DMS53 treated with DMSO at 0.1 percent for 48 hours (cell line): ENCODE measurements around the gene SMC3.
"Not testable (repeated sequence)": the region's sequence is repeated elsewhere in the genome, so short reads cannot be mapped to it uniquely, and the experiment has no call there.

ENCODE experiments used
- DNase-seq: peaks from one replicate; lab custom pipeline; 2025; ENCODE audit not compliant: unreplicated experiment; lab: John Stamatoyannopoulos, UW

Gene SMC3

DNA sequence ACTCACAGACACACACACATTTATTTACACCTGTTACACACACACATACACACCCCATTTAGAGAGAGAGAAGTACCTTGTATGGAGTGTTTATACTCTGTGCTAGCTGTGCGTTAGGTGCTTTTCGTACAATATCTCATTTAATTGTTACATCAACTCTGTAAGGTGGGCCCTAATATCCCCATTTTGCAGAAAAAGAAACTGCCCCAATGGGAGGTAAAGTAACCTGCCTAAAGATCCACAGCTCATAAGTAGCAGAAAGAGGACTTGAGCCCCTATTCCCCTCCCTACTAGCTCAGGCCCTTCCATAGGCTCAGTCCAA lies 52.9 kb downstream of the SMC3 start:
- no peak for DNase-seq

DNA sequence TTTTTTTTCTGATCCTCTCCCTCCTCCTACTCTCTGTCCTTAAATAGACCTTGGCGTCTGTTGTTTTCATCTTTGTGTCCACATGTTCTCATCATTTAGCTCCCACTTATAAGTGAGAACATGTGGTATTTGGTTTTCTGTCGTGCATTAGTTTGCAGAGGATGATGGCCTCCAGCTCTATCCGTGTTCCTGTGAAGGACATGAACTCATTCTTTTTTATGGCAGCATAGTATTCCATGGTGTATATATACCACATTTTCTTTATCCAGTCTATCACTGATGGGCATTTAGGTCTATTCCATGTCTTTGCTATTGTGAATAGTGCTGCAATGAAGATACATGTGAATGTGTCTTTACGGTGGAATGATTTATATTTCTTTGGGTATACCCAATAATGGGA lies 55.8 kb downstream of the SMC3 start:
- not testable (repeated sequence) for DNase-seq

DNA sequence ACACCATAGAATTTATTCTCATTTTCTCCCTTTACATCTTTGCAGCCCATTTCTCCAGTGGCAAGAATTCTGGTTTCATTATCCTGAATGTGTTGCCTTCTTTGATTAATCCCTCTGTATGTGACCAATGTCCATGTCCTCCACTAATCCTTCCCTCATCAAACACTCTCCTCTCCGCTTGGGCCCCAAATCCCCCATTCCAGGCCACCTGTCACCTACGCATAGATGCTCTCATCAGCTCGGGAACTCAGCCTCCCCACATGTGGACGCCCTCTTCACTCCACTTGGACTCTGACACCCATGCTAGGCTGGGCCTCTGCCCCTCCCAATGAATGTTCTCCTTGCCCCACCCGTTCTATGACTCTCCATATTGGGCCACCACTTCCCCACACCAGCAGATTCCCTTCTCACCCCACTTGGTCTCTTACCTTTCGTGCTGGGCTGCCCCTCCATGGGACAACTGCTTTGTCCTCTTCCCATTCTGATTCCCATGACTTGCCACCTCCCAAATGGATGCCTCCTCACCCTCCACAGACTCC lies 57.9 kb downstream of the SMC3 start:
- DNase-seq = no peak

DNA sequence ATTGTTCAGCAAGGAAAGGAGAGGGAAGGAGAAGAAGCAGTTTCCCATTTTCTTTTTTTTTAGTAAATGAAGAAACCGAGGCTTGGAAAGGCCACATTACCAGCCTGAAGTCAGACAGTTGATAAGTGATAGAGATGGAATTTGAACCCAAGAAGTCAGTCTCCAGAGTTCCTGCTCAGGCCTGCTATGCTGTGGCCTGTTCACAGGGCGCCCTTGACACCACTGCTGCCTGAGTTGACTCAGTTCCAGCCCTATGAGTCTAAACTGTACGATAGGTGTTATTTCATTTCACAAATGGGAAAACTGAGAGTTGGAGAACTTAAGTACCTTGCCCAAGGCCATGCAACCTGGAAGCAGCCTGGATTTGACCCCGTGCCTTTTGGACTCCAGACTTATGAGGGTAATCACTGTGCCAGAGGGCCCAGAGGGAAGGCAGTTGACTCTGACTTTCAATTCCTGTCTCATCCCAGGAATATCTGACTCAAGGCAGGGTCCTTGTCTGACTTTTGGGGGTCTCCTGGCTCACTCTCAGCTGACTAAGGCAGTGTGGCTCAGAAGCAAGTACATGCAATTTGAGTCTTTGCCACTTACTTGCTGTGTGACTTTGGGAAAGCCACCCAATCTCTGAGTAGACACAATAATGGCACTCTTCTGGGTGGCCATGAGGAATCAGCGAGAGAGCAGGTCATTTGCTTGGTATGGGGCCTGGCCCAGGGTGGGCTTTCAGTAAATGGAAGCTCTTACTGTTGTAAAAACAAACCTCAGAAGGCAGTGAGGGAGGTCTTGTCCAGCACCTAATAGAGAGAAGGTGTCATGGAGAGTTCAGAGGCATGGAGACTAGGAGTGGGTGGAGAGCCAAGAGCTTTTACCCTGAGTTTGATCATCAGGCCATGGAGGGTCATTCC lies 58.7 kb downstream of the SMC3 start:
- DNase-seq = no peak

DNA sequence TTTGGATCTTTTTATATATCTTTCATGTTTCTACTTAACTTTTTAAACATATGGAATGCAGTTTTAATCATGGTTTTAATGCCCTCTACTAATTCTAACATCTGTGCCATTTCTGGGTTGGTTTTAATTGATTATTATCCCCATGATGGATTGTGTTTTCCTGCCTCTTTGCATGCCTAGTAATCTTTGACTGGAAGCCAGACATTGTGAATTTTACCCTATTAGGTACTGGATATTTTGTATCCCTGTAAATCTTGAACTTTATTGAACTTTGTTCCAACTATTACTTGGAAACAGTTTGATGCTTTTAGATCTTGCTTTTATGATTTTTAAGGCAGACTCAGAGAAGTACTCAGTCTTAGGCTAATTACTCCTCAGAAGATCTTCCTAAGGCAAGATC lies 60.7 kb downstream of the SMC3 start:
- no peak for DNase-seq

DNA sequence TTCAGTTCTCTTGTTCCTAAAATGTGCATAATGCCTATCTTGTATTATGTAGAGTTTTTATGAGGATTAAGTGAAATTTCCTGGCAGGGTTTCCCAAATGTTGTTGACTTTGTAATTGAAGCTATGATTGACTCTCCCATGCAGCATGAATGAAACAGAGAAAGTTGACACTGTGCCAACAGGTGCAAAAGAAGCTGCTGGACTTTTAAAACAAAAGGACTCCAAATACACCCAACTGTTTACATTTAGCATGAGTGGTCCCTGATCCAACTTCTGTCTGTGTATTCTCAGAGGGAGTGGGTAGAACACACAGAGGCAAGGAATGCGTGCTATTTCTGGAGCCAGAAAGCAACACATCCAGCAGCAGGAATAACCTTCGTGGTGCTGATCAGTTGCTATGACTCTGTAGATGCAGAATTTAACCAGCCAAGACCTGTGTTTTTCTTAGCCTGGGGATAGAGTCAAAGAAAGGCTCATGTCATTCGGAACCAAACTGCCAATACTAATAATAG lies 62.2 kb downstream of the SMC3 start:
- DNase-seq = peak; percentile 93

DNA sequence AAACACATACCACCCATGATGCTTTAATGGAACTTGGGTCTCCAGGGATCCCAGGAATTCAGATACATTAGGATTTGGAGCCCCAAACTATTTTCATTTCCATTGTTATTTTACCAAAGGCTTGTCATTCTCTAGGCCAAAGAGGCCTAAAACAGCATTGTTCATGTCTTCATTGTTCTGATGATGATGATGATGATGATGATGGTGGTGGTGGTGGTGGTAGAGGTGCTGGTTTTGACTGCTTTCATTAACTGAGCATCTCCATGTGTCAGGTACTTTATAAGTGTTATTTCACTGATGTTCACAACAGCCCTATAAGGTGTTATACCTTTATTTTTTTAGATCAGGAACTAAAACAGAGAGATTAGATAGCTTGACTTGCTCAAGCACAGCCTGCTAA lies 64.4 kb downstream of the SMC3 start:
- DNase-seq = no peak

DNA sequence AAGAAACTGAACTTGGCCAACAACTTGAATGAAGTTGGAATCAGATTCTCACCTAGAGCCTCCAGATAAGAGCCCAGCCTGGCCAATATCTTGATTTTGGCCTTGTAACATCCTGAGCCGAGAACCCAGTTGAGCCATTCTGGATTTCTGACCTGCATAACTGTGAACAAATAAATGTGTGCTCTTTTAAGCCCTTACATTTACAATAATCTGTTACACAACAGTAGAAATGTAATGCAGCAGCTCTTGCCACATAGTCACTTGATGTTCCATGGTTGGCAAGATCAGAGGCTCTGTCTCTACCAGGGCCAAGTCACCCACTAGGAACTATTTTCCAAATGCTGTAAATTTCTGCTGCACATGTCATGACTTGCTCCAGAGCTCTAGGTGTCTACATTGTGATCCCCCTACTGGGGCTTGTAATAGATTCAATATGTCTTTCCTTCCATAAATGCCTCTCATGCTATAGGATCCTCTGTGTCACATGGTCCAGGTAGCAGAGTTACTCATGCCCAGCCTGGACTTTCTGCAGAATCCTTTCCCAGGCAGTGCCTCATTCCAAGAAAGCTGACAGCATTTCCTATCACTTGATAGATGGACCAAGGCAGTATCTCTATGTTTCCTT lies 65.2 kb downstream of the SMC3 start:
- DNase-seq = no peak

DNA sequence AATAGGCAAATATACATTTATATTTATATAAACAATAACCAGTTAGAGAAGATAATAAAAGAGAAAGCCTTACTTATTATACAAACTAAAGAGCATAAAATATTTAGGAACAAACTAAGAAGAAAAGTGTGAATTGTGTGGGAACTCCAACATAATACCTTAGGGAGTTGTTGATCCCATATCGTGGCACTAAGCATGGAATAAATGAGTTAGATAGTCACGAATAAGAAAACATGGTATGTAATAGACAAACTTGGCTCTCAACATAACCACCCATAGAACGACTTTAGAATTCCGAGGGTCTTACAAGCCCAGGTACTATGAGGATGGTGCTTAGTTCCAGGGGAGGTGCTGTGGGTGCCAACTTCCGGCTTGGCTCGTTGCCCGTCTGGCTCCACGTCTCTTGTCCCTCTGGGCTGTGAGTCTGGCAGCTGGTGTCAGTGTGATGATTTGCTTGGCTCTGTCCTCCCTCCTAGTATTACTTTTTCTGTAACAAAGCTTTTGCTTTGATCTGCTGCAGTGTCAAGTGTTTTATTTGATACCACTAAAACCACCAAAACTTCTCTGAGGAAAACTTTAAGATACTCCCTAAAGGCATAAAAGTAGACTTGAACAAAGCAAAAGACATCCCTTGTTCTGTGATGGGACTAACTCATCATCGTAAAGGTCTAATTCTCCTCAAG lies 67.2 kb downstream of the SMC3 start:
- peak; percentile 84 for DNase-seq

DNA sequence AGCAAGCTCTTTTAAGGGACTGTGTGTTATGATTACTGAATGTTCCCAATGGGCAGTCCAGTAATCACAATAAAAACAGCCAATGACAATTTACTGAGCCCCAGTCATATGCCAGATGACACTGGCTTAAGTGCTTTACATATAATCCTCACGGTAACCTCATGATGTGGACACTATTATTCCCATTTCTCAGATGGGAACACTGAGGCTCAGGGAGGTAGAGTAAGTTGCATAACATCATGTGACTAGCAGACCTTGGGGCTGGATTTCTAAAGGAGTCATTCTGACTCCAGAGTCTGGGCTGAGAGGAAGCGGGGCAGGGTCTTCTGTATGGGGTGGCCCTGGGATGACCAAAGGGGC lies 69.1 kb downstream of the SMC3 start:
- no peak for DNase-seq

DNA sequence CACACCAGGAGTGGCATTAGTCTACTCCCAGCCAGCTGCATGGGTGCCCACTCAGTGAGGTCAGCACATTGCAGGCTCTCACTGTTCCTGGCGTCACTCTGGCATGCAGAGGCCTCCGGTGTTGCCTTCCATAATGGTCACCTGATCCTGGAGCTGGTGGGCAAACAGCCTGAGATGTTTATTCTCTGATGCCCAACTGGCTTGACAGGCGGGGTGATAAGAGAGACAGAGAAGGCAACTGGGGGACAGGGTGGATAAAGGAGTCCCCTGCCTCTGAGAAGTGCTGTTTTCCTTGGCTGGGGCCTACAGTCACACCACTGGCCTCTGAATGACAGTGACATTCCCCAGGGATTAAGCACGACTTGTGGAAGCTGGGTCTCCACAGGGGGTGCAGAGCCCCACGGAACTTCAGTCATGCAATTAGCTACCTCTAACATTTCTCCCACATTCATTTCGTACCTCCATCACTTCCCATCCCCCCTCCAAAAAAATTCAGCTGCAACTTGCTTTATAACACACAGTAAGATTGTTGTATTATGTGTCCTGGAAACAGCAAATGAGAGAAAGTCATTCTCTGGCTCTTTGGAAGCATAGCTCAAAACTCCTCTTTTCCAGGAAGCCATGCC lies 69.5 kb downstream of the SMC3 start:
- no peak for DNase-seq

DNA sequence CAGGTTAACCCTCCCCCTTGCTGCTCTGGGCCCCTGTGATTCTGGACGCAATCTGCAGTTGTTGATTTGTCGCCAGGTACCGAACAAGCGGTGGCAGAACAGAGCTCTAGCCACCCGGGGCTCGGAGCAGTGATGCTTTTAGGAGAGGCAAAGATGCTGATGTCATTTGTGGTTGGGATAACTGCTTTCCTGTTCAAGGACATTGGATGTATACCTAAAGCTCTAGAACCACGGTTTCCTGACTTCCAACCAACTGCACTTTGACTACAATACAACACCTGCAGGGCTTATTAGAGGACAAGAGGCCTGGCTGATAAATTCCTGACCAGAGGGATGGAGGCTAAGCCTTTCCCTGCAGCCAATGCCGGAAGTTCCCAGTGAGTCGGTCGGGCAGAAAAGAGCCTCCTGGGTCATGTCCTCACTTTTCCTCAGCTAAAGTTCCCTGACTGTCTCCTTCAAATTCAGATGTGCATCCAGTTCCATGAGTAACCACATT lies 70.1 kb downstream of the SMC3 start:
- DNase-seq = no peak

DNA sequence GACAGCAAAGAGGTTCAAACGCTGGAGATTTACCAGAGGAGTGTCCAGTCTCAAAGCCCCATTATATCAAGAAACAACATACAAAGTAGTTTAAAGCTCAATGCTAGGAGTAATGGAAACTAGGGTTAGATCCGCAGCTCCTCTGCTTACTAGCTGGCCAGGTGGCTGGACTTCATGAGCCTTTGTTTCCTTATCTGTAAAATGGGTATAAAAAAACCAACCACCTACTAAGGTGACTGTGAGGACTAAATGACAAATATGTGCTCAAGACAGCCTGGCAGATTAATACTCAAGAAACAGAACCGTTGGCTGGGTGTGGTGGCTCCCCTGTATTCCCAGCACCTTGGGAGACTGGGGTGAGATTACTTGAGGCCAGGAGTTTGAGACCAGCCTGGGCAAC lies 70.8 kb downstream of the SMC3 start:
- no peak for DNase-seq

DNA sequence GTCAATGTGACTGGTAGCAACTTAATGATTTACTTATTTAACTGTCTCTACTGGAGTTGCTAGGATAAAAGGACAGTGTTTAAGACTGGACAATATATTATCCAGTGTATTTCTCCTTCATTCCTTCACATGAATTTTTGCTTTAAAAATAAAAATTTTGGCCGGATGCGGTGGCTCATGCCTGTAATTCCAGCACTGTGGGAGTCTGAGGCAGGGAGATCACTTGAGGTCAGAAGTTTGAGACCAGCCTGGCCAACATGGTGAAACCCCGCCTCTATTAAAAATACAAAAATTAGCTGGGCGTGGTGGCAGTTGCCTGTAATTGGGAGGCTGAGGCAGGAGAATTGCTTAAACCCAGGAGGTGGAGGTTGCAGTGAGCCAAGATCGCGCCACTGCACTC lies 71.6 kb downstream of the SMC3 start:
- not testable (repeated sequence) for DNase-seq

DNA sequence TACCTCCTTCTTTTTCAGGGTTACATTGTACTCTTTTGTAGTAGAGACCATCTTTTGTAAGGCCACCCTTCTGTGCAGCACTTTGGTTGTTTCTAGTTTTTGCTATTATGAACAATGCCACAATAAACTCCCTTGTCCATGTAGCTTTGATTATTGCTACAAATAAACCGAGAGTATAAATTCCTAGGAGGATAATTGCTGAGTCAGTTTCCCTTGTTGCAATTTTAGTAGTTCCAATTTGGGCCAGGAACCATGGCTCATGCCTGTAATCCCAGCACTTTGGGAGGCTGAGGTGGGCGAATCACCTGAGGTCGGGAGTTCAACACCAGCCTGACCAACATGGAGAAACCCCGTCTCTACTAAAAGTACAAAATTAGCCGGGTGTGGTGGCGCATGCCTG lies 72.4 kb downstream of the SMC3 start:
- not testable (repeated sequence) for DNase-seq

DNA sequence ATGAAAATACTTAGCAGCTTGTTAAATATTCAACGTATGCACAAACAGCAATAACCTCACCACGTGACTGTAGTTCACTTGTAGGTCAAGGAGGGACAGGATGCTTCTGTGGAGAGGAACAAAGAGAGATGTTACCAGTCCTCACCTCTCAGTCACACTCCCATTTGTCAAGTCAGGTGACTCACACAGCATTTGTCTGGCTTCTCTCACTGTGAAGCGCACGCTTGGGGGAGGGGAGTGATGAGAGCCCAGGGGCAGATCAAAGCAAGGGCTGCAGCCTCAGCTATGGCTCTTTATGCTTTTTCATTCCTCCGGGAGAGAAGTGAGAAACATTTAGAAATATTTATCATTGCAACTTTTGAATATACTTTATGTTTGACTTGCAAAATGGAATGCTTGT lies 73.8 kb downstream of the SMC3 start:
- DNase-seq = peak; percentile 98

DNA sequence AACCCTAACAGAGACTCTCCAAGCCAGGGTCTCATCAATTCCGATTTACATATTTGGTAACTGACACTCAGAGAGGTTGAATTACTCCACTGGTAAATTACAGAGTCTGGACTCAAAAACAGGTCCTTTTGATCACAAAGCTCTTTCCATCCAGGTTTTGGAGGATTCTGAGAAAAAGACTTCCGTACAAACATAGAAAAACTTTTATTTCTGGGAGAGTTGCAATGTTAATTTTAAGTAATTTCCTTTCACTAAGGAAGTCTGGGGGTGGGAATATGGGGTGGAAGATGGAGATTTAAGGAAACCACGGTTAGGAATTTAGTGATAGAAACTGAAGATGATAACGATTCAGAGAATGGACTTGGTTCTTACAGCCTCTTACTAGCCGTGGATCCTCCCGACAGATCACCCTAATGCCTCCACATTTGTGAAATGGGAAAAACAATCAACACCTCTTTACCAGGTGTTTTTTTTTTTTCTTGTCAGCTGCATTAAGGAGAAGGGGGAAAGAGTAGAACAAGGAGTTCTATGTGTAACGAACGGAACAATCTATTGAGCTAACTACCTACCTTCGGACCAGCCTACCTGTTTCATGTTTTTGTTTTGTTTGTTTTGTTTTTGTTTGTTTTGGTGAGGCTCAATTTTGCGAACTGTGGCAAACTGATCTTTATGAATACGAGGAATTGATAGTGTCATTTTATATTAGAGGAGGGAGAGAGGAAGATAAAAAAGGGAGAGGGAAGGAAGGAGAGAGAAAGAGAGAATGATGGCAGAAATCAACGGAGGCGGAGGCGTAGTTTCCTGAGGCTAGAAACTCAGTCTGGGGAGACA lies 74.9 kb downstream of the SMC3 start:
- DNase-seq = peak; percentile 52

DNA sequence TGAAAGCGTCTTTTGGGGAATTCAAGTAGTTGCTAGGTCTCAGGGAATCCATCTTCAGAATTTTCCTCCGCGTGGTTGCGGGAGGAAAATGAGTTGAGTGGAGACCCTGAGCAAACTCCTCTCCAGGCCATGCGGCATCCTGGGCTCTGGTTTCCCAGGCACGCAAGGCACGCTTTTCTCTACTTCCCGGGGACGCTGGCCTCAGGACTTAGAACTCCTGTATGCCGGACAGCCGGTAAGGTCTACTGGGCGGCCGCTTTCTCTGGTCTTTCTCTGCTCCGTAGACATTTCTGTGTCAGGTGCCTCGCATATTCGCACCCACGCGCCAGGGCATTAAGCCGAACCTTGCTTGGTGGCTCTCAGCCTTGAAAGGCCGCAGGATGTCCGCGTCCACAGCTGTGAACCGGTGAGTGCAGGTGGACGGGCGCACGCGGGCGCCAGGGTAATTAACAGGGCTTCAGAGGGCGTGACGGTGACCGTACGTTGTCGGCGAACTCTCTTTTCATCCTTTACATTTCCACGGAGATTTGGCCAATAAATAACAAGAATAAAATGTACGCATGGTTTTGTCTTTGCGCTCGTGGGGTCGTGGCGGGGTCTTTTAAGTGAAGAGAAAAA lies 75.6 kb downstream of the SMC3 start:
- peak; percentile 68 for DNase-seq

DNA sequence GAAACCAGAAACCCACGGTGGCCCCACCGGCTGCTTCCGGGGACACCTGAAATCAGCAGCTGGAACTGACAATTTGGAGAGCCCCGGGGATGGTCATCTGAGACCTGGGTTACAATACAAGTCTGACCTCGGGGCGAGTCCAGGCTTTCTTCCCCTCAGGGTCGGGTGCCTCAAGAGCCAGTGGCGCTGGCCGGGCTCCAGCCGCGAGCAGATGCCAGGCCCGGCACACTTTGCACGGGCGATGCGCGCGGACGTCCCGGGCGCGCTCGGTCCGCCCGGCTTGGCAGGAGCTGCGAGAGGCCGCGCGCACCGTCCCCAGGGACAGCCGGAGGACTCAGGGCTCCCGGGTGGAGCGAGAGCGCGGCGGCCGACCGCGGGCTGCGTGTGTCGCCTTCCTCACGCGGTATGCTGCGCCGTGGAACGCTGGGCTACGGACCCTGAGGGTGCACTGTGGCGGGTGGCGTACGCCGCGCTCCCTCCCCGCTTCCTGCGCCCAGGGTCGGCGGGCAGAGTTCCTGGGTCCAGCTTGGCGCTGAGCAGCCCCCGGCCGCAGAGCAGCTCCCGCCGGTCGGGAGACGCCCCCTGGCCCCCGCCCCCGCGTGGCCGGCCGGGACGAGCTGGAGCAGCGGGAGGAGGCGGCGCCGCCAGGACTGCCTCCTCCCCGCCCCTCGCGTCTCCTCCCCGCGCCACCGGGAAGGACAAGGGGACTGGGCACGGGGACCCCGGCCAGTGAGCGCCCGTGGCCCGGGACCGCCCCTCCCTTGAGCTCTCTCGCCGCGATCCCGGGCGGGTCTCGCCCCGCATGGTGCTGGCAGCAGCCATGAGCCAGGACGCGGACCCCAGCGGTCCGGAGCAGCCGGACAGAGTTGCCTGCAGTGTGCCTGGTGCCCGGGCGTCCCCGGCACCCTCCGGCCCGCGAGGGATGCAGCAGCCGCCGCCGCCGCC lies 76.4 kb downstream of the SMC3 start, which contains the start of gene RBM20:
Gene RBM20 (plus strand): TSS at position 684 of the 945 bp plus-strand sequence. CDS start 119 bp downstream, at position 803.
- DNase-seq = peak; percentile 68
